HUES48 (cell line): ENCODE data around the gene RAD18.

Experiments
- H3K27ac ChIP-seq: one replicate; pipeline ENCODE4 v1.7.0; 2013; ENCODE audit warnings: low read depth, low read length, inconsistent platforms
- H3K27me3 ChIP-seq: 2 replicates; pipeline ENCODE4 v1.6.1; 2013; ENCODE audit warnings: mild to moderate bottlenecking, low read length; ENCODE audit not compliant: control insufficient read depth, insufficient read depth
- H3K36me3 ChIP-seq: 2 replicates; pipeline ENCODE4 v1.6.1; 2013; ENCODE audit warnings: low read length; ENCODE audit not compliant: control insufficient read depth, insufficient read depth
- H3K4me1 ChIP-seq: 2 replicates; pipeline ENCODE4 v1.6.1; 2013; ENCODE audit warnings: mild to moderate bottlenecking, low read length; ENCODE audit not compliant: control insufficient read depth, insufficient read depth
- H3K4me3 ChIP-seq: 2 replicates; pipeline ENCODE4 v1.5.1; 2013; ENCODE audit warnings: mild to moderate bottlenecking, low read depth, low read length
- H3K9ac ChIP-seq: 2 replicates; pipeline ENCODE4 v1.6.1; 2013; ENCODE audit warnings: mild to moderate bottlenecking, low read depth, low read length, moderate library complexity
- H3K9me3 ChIP-seq: 2 replicates; pipeline ENCODE4 v1.6.1; 2013; ENCODE audit warnings: low read length; ENCODE audit not compliant: control insufficient read depth, insufficient read depth

Gene RAD18

GRCh38 chr3:8985876-8986275 lies 22.6 kb upstream of the RAD18 start:
- no peak overlapping the region for H3K9ac ChIP-seq
- no peaks in the 10 kb centered on the region for H3K27me3 ChIP-seq
- no peak overlapping the region for H3K4me3 ChIP-seq
- no peaks in the 10 kb centered on the region for H3K36me3 ChIP-seq
- H3K4me1 ChIP-seq: 0 out of 2 replicates have a peak, but pooled peaks cover 8% of the 10 kb centered on the region
- no peak overlapping the region for H3K27ac ChIP-seq
- H3K9me3 ChIP-seq: no peaks in the 10 kb centered on the region

- Histone ChIP-seq H3K36me3 (no peaks in the 10 kb centered on the region), H3K27ac (no peak overlapping the region), H3K4me1 (0 out of 2 replicates have a peak, but pooled peaks cover 8% of the 10 kb centered on the region), H3K27me3 (no peaks in the 10 kb centered on the region), H3K9me3 (no peaks in the 10 kb centered on the region), H3K4me3 (no peak overlapping the region), H3K9ac (no peak overlapping the region)
Measured at GRCh38 chr3:8985411-8985831, 22.1 kb upstream of the RAD18 start.

- H3K36me3 ChIP-seq: no peaks in the 10 kb centered on the region
- no peak overlapping the region for H3K27ac ChIP-seq
- no peak overlapping the region for H3K9ac ChIP-seq
- H3K4me3 ChIP-seq: no peak overlapping the region
- 0 out of 2 replicates have a peak, but pooled peaks cover 8% of the 10 kb centered on the region for H3K4me1 ChIP-seq
- no peaks in the 10 kb centered on the region for H3K9me3 ChIP-seq
- H3K27me3 ChIP-seq: no peaks in the 10 kb centered on the region
Measured at GRCh38 chr3:8984526-8984925, 21.3 kb upstream of the RAD18 start.

- Histone ChIP-seq H3K9me3 (no peaks in the 10 kb centered on the region), H3K27me3 (no peaks in the 10 kb centered on the region), H3K9ac (no peak overlapping the region), H3K36me3 (no peaks in the 10 kb centered on the region), H3K27ac (no peak overlapping the region), H3K4me3 (no peak overlapping the region), H3K4me1 (0 out of 2 replicates have a peak, but pooled peaks cover 8% of the 10 kb centered on the region)
Measured at GRCh38 chr3:8984081-8984480, 20.8 kb upstream of the RAD18 start.

GRCh38 chr3:8983591-8983990 lies 20.3 kb upstream of the RAD18 start:
- Histone ChIP-seq H3K9ac (no peak overlapping the region), H3K4me3 (no peak overlapping the region), H3K27me3 (no peaks in the 10 kb centered on the region), H3K27ac (no peak overlapping the region), H3K36me3 (no peaks in the 10 kb centered on the region), H3K9me3 (no peaks in the 10 kb centered on the region), H3K4me1 (0 out of 2 replicates have a peak, but pooled peaks cover 6% of the 10 kb centered on the region)

GRCh38 chr3:8983026-8983425 lies 19.8 kb upstream of the RAD18 start:
- no peak overlapping the region for H3K9ac ChIP-seq
- H3K4me1 ChIP-seq: 0 out of 2 replicates have a peak, but pooled peaks cover under 1% of the 10 kb centered on the region
- H3K9me3 ChIP-seq: no peaks in the 10 kb centered on the region
- H3K36me3 ChIP-seq: no peaks in the 10 kb centered on the region
- H3K4me3 ChIP-seq: no peak overlapping the region
- no peak overlapping the region for H3K27ac ChIP-seq
- H3K27me3 ChIP-seq: no peaks in the 10 kb centered on the region

GRCh38 chr3:8982509-8982908 lies 19.2 kb upstream of the RAD18 start:
- Histone ChIP-seq H3K36me3 (no peaks in the 10 kb centered on the region), H3K27ac (no peak overlapping the region), H3K4me1 (no peaks in the 10 kb centered on the region), H3K9ac (no peak overlapping the region), H3K9me3 (no peaks in the 10 kb centered on the region), H3K27me3 (no peaks in the 10 kb centered on the region), H3K4me3 (no peak overlapping the region)

GRCh38 chr3:8981700-8982099 lies 18.4 kb upstream of the RAD18 start:
- no peak overlapping the region for H3K4me3 ChIP-seq
- H3K9ac ChIP-seq: no peak overlapping the region
- no peak overlapping the region for H3K27ac ChIP-seq
- no peaks in the 10 kb centered on the region for H3K27me3 ChIP-seq
- no peaks in the 10 kb centered on the region for H3K9me3 ChIP-seq
- H3K36me3 ChIP-seq: no peaks in the 10 kb centered on the region
- H3K4me1 ChIP-seq: no peaks in the 10 kb centered on the region

- Histone ChIP-seq H3K4me3 (no peak overlapping the region), H3K27me3 (no peaks in the 10 kb centered on the region), H3K9ac (no peak overlapping the region), H3K36me3 (no peaks in the 10 kb centered on the region), H3K9me3 (no peaks in the 10 kb centered on the region), H3K27ac (no peak overlapping the region), H3K4me1 (no peaks in the 10 kb centered on the region)
Measured at GRCh38 chr3:8981296-8981695, 18.0 kb upstream of the RAD18 start.

- Histone ChIP-seq H3K9me3 (no peaks in the 10 kb centered on the region), H3K36me3 (no peaks in the 10 kb centered on the region), H3K27ac (no peak overlapping the region), H3K9ac (no peak overlapping the region), H3K4me3 (no peak overlapping the region), H3K4me1 (0 out of 2 replicates have a peak, but pooled peaks cover under 1% of the 10 kb centered on the region), H3K27me3 (no peaks in the 10 kb centered on the region)
Measured at GRCh38 chr3:8980756-8981257, 17.5 kb upstream of the RAD18 start.

GRCh38 chr3:8979262-8979661 lies 16.0 kb upstream of the RAD18 start:
- no peak overlapping the region for H3K27ac ChIP-seq
- H3K36me3 ChIP-seq: no peaks in the 10 kb centered on the region
- no peaks in the 10 kb centered on the region for H3K27me3 ChIP-seq
- H3K4me3 ChIP-seq: no peak overlapping the region
- H3K4me1 ChIP-seq: 0 out of 2 replicates have a peak, but pooled peaks cover 5% of the 10 kb centered on the region
- H3K9me3 ChIP-seq: no peaks in the 10 kb centered on the region
- H3K9ac ChIP-seq: no peak overlapping the region
